Measurements from ENCODE around the gene FAM163B. TPM values are rescaled to one million over a fixed set of nuclear protein-coding genes. Genes with fewer than 3 reads are reported as not detected.
A peak's percentile ranks its signal among the peaks of the same experiment; 100 is the strongest.

FAM163B gene
- under 1 TPM in 2 of 4 donors, not detected in 2; 0.12 to 0.19 TPM for polyA plus RNA-seq
- long read RNA-seq, donor 1: 0 reads
- long read RNA-seq, donor 2: 0 reads
- long read RNA-seq, donor 3: 0 reads
- long read RNA-seq, donor 4: 0 reads
- long read RNA-seq, donor 5: 0 reads
- long read RNA-seq, donor 6: 0 reads
- long read RNA-seq, donor 7: 0 reads
- long read RNA-seq, donor 8: 0 reads
- long read RNA-seq, donor 9: 0 reads
- long read RNA-seq, donor 10: 0 reads

GRCh38 chr9:133609311-133610098 is at the start of gene FAM163B:
Gene FAM163B, minus strand, starts transcription at chr9:133609389. Its CDS starts 29,166 bp downstream, at chr9:133580223.
- H3K36me3 ChIP-seq (ENCODE audit: control insufficient read depth in 3 of 3, insufficient read depth in 2 of 3, low read depth in 1 of 3, low read length in 3 of 3): no peaks in the 10 kb centered on the region
- FAIRE-seq (no peak), DNase-seq (peak; percentile 6 to 75)
- no peak within 1 kb of the TSS for H3K4me3 ChIP-seq (ENCODE audit: low read depth in 1 of 3, low read length in 3 of 3)
- no peak within 1 kb of the TSS for H3K27ac ChIP-seq (ENCODE audit: low read depth in 1 of 3, low read length in 2 of 3)
- 11 to 33% (median 21%) methylated on average over 17 to 61 of the region's 61 CpGs for WGBS, 3 donors
- H3K9me3 ChIP-seq (ENCODE audit: control insufficient read depth in 2 of 2, insufficient read depth in 1 of 2, low read depth in 1 of 2, low read length in 1 of 2): no peaks in the 10 kb centered on the region
- no peaks in the 10 kb centered on the region for H3K4me1 ChIP-seq (ENCODE audit: control insufficient read depth in 3 of 3, insufficient read depth in 2 of 3, low read depth in 1 of 3, low read length in 2 of 3)
- H3K27me3 ChIP-seq (ENCODE audit: control insufficient read depth in 3 of 3, insufficient read depth in 3 of 3, low read length in 3 of 3): peaks cover 0 to 37% (median 18%) of the 10 kb centered on the region in 3 donors

GRCh38 chr9:133657120-133657661 is 48.0 kb upstream of the FAM163B start:
- H3K9me3 ChIP-seq (ENCODE audit: control insufficient read depth in 2 of 2, insufficient read depth in 1 of 2, low read depth in 1 of 2, low read length in 1 of 2): no peaks in the 10 kb centered on the region
- no peak overlapping the region for H3K27ac ChIP-seq (ENCODE audit: low read depth in 1 of 3, low read length in 2 of 3)
- FAIRE-seq: no peak
- 66 to 78% (median 76%) methylated on average over 13 of the region's 13 CpGs for WGBS, 3 donors
- H3K4me1 ChIP-seq (ENCODE audit: control insufficient read depth in 3 of 3, insufficient read depth in 2 of 3, low read depth in 1 of 3, low read length in 2 of 3): peaks cover 0 to 13% (median 0%) of the 10 kb centered on the region in 3 donors
- H3K27me3 ChIP-seq (ENCODE audit: control insufficient read depth in 3 of 3, insufficient read depth in 3 of 3, low read length in 3 of 3): peaks cover 0 to 42% (median 7%) of the 10 kb centered on the region in 3 donors
- no peaks in the 10 kb centered on the region for H3K36me3 ChIP-seq (ENCODE audit: control insufficient read depth in 3 of 3, insufficient read depth in 2 of 3, low read depth in 1 of 3, low read length in 3 of 3)
- H3K4me3 ChIP-seq (ENCODE audit: low read depth in 1 of 3, low read length in 3 of 3): no peak overlapping the region
- no peak for DNase-seq

DNA sequence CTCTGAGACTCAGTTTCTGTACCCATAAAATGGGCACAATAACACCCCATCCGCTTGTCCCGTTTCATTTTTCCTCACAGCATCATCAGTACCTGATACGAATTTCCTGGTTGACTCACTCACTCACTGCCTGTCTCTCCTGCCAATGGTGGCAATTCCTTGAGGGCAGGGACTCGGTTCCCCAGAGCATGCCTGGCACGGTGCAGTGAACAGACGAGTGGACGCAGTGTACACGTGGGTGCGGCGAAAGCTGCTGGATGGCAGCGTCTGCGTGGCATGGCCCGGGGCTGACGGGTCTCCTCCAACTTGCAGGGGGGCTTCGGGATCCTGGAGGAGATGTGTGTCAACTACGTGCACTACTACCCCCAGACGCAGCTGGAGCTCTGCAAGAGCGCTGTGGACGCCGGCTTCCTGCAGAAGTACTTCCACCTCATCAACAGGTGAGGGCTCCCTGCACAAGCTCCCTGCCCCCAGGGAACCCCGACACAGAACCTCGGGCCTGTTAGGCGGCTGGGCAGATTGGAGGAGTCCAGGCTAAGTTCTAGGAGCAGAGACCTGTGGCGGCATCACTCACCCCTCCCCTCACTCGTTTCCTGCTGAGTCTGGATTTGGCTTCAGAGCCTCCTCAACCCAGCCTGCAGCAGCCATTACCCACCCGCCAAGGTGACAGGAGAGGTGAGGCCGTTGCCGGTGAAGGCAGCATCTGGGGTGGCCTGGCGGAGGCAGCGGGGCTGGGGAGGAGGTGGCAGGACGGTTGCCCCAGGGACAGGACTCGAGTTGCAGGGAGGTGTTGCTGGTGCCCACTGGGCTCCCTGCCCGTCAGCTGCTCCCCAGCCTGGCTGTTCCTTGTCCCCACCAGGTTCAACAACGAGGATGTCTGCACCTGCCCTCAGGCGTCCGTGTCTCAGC is 47.3 kb upstream of the FAM163B start:
- DNase-seq (peak in 1 of 2 donors; percentile 31), FAIRE-seq (no peak)
- Histone ChIP-seq H3K4me3 (ENCODE audit: low read depth in 1 of 3, low read length in 3 of 3) (no peak overlapping the region), H3K36me3 (ENCODE audit: control insufficient read depth in 3 of 3, insufficient read depth in 2 of 3, low read depth in 1 of 3, low read length in 3 of 3) (no peaks in the 10 kb centered on the region), H3K9me3 (ENCODE audit: control insufficient read depth in 2 of 2, insufficient read depth in 1 of 2, low read depth in 1 of 2, low read length in 1 of 2) (no peaks in the 10 kb centered on the region), H3K27me3 (ENCODE audit: control insufficient read depth in 3 of 3, insufficient read depth in 3 of 3, low read length in 3 of 3) (peaks cover 0 to 42% (median 7%) of the 10 kb centered on the region in 3 donors), H3K27ac (ENCODE audit: low read depth in 1 of 3, low read length in 2 of 3) (no peak overlapping the region), H3K4me1 (ENCODE audit: control insufficient read depth in 3 of 3, insufficient read depth in 2 of 3, low read depth in 1 of 3, low read length in 2 of 3) (peaks cover 0 to 13% (median 0%) of the 10 kb centered on the region in 3 donors)
- WGBS, 3 donors: 54 to 64% (median 59%) methylated on average over 33 to 36 of the region's 36 CpGs

DNA sequence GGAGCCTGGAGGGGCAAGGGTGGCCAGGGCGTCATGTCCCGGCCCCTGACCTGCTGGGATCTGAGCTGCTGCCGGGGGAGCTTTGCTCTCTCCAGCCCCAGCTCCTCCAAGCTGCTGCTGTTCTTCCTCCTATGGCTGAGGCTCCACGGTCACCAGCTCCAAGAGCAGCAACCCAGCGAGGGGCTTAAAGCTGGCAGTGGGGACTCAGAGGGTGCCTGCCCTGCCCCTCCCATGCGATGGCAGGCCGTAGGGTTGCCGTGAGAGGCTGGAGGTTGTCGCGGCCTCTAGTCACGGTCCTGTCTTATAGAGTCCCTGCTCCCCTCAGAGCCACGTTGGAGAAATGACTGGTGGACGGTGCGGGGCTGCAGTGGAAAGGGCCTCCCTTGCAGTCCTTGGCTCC is 46.5 kb upstream of the FAM163B start:
- Histone ChIP-seq H3K27me3 (ENCODE audit: control insufficient read depth in 3 of 3, insufficient read depth in 3 of 3, low read length in 3 of 3) (peaks cover 0 to 42% (median 7%) of the 10 kb centered on the region in 3 donors), H3K9me3 (ENCODE audit: control insufficient read depth in 2 of 2, insufficient read depth in 1 of 2, low read depth in 1 of 2, low read length in 1 of 2) (no peaks in the 10 kb centered on the region), H3K4me1 (ENCODE audit: control insufficient read depth in 3 of 3, insufficient read depth in 2 of 3, low read depth in 1 of 3, low read length in 2 of 3) (peaks cover 0 to 13% (median 0%) of the 10 kb centered on the region in 3 donors), H3K4me3 (ENCODE audit: low read depth in 1 of 3, low read length in 3 of 3) (no peak overlapping the region), H3K36me3 (ENCODE audit: control insufficient read depth in 3 of 3, insufficient read depth in 2 of 3, low read depth in 1 of 3, low read length in 3 of 3) (no peaks in the 10 kb centered on the region), H3K27ac (ENCODE audit: low read depth in 1 of 3, low read length in 2 of 3) (no peak overlapping the region)
- no peak for FAIRE-seq
- DNase-seq: no peak
- WGBS, 3 donors: 62 to 70% (median 68%) methylated on average over 12 to 14 of the region's 14 CpGs

DNA sequence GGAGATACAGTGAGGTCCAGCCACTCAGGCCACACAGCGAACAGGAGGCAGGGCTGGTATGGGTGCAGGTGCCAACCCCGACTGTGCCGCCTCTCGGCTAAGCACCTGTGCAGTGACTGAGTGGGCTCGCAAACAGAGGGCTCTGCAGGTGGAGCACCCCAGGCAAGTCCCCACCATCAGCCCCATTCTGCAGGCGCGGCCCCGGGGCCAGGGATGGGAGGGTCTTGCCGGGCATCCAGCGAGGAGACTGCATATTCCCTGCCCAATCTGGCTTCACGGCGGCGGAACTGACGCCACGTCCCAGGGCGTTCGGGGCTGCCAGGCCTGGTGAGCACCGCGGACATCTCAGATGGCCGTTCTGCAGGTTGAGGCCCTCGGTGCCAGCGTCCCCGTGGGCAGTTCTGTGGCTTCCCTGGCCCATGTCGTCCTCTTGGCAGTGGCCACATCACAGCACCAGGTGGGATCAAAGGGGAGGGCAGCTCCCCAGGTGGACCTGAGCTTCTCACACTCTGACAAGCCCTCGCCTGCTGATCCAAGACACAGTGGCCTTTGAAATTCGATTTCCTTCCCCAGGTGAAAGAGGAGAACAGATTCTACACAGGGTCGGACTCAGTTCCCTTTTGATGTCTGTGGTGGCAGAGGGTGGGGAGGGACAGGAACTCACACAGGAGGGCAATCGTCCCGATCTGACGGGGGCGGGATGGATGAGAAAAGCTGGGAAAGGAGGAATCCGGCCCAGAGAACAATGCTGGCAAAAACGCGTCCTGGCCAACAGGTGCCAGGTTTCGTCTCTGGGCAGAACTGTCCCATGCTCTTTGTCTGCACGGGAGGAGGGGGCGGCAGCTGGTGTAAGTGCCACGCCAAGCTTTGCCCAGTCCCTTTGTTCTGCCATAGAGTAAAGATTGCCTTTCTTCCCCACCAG is 45.8 kb upstream of the FAM163B start:
- Histone ChIP-seq H3K27me3 (ENCODE audit: control insufficient read depth in 3 of 3, insufficient read depth in 3 of 3, low read length in 3 of 3) (peaks cover 0 to 37% (median 7%) of the 10 kb centered on the region in 3 donors), H3K9me3 (ENCODE audit: control insufficient read depth in 2 of 2, insufficient read depth in 1 of 2, low read depth in 1 of 2, low read length in 1 of 2) (no peaks in the 10 kb centered on the region), H3K4me3 (ENCODE audit: low read depth in 1 of 3, low read length in 3 of 3) (no peak overlapping the region), H3K36me3 (ENCODE audit: control insufficient read depth in 3 of 3, insufficient read depth in 2 of 3, low read depth in 1 of 3, low read length in 3 of 3) (no peaks in the 10 kb centered on the region), H3K4me1 (ENCODE audit: control insufficient read depth in 3 of 3, insufficient read depth in 2 of 3, low read depth in 1 of 3, low read length in 2 of 3) (peaks cover 0 to 13% (median 0%) of the 10 kb centered on the region in 3 donors), H3K27ac (ENCODE audit: low read depth in 1 of 3, low read length in 2 of 3) (no peak overlapping the region)
- FAIRE-seq: no peak
- WGBS, 3 donors: 60 to 63% (median 62%) methylated on average over 38 of the region's 38 CpGs
- DNase-seq: no peak

- no peak overlapping the region for H3K4me3 ChIP-seq (ENCODE audit: low read depth in 1 of 3, low read length in 3 of 3)
- H3K4me1 ChIP-seq (ENCODE audit: control insufficient read depth in 3 of 3, insufficient read depth in 2 of 3, low read depth in 1 of 3, low read length in 2 of 3): peaks cover 0 to 4% (median 0%) of the 10 kb centered on the region in 3 donors
- peaks cover 0 to 23% (median 4%) of the 10 kb centered on the region in 3 donors for H3K27me3 ChIP-seq (ENCODE audit: control insufficient read depth in 3 of 3, insufficient read depth in 3 of 3, low read length in 3 of 3)
- no peaks in the 10 kb centered on the region for H3K9me3 ChIP-seq (ENCODE audit: control insufficient read depth in 2 of 2, insufficient read depth in 1 of 2, low read depth in 1 of 2, low read length in 1 of 2)
- no peak for DNase-seq
- FAIRE-seq: no peak
- 73 to 79% (median 76%) methylated on average over 9 of the region's 9 CpGs for WGBS, 3 donors
- no peak overlapping the region for H3K27ac ChIP-seq (ENCODE audit: low read depth in 1 of 3, low read length in 2 of 3)
- no peaks in the 10 kb centered on the region for H3K36me3 ChIP-seq (ENCODE audit: control insufficient read depth in 3 of 3, insufficient read depth in 2 of 3, low read depth in 1 of 3, low read length in 3 of 3)
Observed at GRCh38 chr9:133653638-133654037, 44.4 kb upstream of the FAM163B start.

DNA sequence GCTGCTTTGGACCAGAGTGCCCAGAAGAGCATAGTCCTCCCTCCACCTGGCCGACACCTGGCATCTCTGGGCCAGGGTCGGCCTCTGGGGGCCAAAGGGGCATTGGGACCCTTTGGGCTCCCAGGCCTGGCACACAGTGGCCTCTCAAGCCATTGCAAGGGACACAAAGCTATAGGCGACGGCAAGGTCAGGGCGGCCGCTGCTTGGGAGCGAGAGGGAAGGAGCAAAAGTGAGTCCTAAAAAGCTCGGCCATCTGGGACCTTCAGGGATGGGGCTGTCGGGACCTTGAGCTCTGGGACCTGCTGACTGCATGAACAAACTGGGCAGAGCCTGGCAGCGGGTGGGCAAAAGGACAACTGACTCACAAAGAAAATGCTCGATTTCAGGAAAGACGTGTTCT is 40.8 kb upstream of the FAM163B start:
- H3K4me3 ChIP-seq (ENCODE audit: low read depth in 1 of 3, low read length in 3 of 3): no peak overlapping the region
- no peaks in the 10 kb centered on the region for H3K36me3 ChIP-seq (ENCODE audit: control insufficient read depth in 3 of 3, insufficient read depth in 2 of 3, low read depth in 1 of 3, low read length in 3 of 3)
- no peak overlapping the region for H3K27ac ChIP-seq (ENCODE audit: low read depth in 1 of 3, low read length in 2 of 3)
- no peaks in the 10 kb centered on the region for H3K9me3 ChIP-seq (ENCODE audit: control insufficient read depth in 2 of 2, insufficient read depth in 1 of 2, low read depth in 1 of 2, low read length in 1 of 2)
- DNase-seq (no peak), FAIRE-seq (no peak)
- H3K27me3 ChIP-seq (ENCODE audit: control insufficient read depth in 3 of 3, insufficient read depth in 3 of 3, low read length in 3 of 3): peaks cover 0 to 9% (median 0%) of the 10 kb centered on the region in 3 donors
- 70 to 86% (median 81%) methylated on average over 12 of the region's 12 CpGs for WGBS, 3 donors
- no peaks in the 10 kb centered on the region for H3K4me1 ChIP-seq (ENCODE audit: control insufficient read depth in 3 of 3, insufficient read depth in 2 of 3, low read depth in 1 of 3, low read length in 2 of 3)

Data from small intestine (tissue), 16 donors.